ENCODE measurements around the gene CDYL.
A peak's percentile ranks its signal among the peaks of the same experiment; 100 is the strongest.

CDYL gene, protein sequence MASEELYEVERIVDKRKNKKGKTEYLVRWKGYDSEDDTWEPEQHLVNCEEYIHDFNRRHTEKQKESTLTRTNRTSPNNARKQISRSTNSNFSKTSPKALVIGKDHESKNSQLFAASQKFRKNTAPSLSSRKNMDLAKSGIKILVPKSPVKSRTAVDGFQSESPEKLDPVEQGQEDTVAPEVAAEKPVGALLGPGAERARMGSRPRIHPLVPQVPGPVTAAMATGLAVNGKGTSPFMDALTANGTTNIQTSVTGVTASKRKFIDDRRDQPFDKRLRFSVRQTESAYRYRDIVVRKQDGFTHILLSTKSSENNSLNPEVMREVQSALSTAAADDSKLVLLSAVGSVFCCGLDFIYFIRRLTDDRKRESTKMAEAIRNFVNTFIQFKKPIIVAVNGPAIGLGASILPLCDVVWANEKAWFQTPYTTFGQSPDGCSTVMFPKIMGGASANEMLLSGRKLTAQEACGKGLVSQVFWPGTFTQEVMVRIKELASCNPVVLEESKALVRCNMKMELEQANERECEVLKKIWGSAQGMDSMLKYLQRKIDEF

DNA sequence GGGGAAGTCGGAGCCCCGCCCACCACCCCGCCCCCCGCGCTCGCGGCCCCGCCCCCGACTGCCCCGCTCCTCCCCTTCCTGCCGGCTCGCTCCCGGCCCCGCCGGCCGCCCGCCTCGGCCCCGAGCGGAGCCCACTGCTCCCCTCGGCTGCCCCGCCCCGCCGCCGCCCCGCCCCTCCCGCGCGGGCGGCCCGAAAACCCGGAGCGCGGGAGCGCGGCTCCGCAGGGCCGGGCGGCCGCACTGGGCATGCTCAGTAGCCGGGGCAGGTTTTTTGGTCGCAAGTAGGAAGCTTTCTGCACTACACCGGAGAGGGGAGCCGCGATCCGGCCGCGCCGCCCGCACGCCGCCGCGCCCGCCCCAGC, at the start of gene CDYL:
TSS of gene CDYL (plus strand) at position 274 of the 362 bp plus-strand sequence. CDS start 380 bp downstream, outside the sequence.
- DNase-seq = peak; percentile 92

DNA sequence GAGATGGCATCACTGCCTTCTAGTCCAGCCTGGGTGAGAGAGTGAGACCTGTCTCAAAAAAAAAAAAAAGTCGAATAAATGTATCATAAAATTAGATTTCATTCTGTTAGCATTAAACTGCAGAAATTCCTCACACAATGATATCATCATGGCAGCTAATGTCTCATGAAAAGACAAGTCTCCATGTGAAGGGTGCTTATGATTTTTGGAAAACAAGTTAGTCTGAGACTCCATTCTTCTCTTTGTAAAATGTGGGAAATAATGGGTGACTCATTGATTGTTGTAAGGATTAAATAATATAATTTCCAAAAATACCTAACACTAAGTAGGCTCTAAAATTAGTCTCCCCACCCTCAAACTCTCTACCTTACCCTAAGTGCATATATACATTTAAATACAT, 49.6 kb upstream of the CDYL start:
- DNase-seq = no peak

GRCh38 chr6:4727217-4727616, 49.0 kb upstream of the CDYL start:
- no peak for DNase-seq

DNA sequence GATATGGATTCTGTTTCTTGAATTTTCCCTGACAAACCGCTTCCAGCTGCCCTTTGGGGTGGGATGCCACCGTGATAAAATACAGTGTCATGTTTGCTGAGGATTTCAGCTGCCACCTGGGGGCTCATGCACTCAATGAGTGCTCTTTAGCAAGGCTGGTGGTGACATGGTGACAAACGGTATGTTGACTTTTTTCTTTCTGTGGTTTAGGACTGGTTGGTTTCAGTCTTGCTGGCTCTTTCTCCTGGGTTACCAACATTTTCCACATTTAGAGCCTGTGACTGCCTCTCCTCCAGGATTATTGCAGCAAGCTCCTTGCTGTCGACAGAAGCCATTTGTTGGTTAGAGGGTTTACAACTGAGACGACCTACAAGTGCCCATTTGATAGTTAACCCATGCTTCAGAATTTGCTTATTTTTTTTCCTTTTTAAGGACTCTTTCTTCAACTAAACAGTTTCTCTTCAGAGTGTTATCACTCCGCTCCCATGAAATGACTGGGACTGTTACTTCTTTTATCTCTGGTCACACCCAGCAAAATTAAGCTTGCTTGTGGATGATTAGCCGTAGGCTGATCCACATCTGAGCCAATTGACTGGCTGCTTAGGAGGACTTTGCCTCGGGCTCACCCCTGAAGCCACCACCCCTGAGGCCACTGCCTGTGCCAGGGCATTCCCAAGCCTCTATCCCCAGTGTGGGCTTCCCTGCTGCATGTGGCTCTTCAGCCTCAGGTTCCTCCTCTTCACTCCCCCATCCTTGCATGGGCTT, 48.4 kb upstream of the CDYL start:
- no peak for DNase-seq

DNA sequence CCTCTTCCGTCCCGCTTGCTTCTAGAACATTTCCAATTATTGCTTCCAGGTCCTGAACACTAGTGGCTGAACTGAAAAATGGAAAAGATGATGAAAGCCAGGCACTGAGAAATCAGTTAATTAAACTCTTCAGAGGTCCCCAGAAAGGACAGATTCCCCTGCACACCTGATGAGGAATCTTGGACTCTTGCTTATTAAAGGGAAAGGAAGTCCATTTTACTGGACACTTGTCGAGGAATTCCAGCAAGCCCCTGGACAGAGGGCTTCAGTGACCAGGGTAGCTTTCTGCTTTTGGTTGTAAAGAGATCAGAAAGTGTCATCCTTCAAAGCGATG, 47.8 kb upstream of the CDYL start:
- no peak for DNase-seq

- DNase-seq = no peak
Observed at GRCh38 chr6:4728926-4729325, 47.3 kb upstream of the CDYL start.

DNA sequence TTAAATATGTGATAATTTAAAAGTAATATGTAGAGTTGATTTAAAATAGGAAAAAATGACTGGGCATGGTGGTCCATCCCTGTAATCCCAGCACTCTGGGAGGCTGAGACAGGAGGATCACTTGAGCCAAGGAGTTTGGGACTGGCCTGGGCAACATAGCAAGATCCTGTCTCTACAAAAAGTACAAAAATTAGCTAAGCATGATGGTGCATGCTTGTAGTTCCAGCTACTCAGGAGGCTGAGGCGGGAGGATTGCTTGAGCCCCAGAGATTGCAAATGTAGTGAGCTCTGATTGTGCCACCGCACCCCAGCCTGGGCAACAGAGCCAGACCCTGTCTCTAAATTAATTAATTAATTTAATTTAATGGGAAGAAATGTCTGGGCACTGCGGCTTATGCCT, 44.2 kb upstream of the CDYL start:
- no peak for DNase-seq

DNA sequence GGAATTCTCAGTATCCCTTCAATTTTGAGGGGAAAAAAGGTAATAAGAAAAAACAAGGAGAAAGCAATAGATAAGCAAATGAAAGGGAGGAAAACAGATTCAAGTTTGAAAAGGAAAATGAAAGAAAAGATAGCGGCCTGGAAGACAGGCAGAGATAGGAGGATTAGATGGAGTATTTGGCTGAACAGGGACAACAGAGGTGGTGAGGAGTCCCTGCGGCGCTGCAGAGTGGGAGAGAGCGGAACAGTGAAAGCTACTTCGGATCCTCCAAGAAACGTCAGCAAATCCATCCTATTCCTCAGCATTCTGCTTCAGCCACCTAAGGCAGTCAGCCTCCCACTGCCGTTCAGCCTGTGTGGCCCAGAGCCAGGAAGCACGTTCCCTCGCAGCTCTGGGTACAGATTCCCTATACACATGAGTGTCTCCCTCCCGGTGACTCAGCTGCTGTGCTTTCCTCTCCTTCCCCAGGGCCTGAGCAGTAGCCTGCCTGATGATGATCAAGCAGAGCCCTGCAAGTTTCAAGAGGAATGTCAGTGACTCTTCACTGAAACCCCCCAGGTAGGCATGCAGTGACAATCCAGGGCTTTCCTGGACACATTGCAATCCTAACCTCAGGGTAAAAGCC, 43.4 kb upstream of the CDYL start:
- DNase-seq = no peak

DNA sequence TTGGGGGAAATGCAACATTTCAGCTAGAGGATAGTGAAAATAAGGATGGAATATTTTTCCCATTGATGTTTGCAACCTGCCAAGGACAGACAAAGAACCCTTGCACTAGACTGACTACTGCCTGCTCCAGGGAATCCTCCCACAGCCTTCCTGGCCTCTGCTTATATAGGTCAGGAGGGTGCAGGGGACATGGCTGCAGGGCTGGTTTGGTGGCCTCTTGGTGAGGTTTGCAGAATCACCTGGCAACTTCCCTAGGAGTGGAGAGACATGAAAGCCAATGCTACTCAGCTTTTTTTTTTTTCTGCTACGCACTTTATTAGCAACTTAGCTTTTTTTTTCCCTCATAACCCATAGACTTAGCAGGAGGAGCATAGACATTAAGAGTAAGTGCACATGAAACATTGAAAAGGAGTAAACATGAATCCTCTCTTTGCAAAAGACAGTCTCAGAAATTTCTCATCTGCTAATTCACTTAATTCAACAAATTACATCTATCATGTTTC, 39.8 kb upstream of the CDYL start:
- DNase-seq = no peak

GRCh38 chr6:4740032-4740431, 36.2 kb upstream of the CDYL start:
- no peak for DNase-seq

DNA sequence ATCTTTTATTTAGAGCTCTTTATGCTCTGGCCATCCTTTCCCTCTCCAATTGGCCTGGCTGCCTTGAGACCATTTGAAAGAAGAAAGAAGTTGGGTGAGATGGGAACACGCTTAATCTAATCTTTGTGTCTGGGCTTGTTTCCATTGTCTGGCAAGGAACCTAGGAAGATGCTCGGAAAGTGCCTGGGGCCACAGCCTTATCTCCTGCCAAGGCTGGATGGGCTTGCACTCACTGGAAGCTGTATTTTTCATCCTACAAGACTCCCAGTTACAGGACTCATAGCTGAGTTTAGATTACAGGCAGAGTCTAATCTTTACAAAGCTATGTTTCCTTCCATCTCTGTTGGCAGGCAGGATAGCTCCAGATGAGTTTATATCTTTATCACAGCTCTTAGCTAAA, 33.1 kb upstream of the CDYL start:
- DNase-seq = no peak

GRCh38 chr6:4743926-4744325, 32.3 kb upstream of the CDYL start:
- no peak for DNase-seq

DNA sequence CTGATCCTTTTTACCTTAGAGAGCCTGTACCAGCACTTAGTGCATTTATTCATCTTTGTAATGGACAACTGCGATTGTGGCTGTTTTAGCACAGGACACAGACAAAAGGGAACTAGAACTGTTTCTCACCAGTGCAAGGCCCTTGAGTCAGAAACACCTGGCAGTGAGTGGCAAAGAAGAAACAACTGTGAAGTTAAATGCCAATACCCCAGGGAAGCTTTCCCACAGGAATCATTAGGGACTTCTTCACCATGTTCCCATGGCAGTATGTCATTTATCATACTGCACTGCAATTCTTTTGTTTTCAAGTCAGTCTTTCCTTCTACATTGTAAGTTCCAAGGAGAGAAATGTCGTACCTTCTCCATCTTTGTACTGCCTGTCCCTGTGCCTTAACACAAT, 28.6 kb upstream of the CDYL start:
- DNase-seq = no peak

GRCh38 chr6:4751823-4752464, 24.3 kb upstream of the CDYL start:
- DNase-seq = no peak

DNA sequence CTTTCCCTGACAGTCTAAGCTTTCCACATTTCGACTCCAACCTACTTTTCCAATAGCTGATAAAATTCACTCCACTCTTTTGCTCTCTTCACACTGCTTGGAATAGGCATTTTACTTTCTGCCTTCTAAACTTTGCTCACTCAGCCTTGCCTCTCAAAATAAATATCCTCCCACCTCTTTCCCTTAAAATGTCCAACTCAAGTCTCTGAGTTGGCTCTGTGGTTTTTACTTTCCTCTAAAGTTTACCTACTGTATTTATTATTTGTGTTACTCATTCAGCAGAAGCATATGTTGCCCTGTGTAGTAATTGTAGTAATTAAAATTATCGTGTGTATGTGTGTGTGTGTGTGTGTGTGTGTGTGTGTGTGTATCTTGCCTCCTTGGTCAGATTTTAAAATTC, 20.0 kb upstream of the CDYL start:
- no peak for DNase-seq

DNA sequence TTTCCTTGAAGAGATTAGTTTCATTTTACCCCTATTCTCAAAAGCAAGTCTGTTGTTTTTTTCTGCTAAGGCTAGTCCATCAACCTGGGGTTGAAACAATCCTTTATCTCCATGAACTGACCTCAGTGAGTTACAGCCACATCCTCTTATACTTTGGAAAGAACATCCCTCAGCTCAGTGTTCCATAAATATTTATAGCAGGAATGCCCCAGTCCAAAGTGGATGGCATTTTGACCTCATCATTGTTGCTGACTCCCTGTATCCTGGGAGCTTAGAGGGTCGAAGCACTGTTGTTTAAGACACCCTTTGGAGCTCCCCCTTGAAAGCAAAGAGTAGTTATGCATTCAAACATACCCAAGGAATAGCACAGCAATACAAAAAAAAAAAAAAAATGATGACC, 16.2 kb upstream of the CDYL start:
- DNase-seq = no peak

- DNase-seq = no peak
Observed at GRCh38 chr6:4760773-4761172, 15.4 kb upstream of the CDYL start.

DNA sequence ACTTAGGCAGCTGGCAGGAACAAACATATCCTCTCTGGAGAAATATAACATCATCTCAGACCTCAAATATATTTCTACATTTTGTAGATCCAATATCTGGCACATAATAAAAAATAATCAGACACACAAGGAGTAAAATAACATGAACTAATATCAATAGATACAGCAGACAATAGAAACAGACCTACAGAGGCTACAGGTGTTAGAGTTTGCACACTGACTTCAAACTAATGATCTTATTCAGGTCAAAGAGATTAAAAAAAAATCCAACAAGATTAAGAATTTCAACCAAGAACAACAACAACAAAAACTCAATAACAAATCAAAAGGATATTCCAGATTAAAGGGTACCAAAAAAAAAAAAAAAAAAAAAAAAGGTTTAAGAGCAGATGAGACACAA, 13.9 kb upstream of the CDYL start:
- DNase-seq = no peak

DNA sequence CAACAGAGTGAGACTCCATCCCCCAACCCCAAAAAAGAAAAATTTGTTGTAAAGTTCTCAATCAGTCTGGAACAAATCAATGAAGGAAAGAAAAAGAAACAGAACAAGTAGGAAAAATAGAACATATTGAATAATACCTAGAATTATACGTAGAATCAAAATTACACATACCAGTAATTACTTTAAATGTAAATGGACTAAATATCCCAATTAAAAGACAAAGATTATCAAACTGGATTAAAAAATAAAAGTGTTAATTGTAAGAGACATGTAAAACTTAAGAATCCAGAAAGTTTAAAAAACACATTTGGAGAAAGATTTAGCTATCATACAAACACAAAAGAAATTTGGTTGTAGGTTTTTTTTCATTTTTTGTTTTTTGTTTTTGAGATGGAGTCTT, 12.3 kb upstream of the CDYL start:
- DNase-seq = no peak

- no peak for DNase-seq
Observed at GRCh38 chr6:4768815-4769214, 7.4 kb upstream of the CDYL start.

DNA sequence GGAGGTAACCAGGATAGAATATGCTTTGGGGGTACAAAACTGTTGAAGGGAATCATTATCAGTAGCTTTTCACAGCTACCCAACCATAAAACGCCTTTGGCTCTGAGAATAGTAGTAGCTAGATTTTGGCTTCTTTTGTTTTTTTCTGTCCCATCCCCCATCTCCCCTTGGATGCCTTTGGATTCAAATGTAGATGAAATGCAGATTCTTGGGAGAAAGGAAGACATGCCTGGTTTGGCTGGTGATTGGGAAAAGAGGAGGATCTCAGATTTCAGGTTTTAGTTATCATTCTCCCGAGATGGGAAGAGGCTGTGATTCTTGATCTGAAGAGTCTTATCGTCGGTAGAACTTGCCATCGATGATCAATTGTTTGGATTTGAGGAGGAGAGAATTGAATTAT, 3.5 kb upstream of the CDYL start:
- no peak for DNase-seq

DNA sequence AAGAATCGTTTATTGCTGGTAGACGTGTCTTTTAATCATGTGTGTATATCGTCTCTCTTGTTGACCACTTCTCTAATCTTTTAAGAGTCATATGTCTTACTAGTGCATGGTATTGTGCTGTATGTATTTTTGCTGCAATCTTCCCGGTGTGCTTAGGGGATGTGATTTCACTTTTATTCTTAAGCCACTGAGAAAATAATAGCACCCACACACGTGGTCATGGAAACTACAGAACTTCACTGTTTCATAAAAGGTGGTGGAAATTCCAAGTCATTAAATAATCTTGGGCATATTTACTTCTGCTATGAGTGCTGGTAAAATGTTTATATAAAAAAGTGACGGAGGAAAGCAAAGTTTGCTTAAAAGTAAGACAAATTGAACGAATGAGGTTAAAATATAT, 3.0 kb upstream of the CDYL start:
- DNase-seq = no peak

DNA sequence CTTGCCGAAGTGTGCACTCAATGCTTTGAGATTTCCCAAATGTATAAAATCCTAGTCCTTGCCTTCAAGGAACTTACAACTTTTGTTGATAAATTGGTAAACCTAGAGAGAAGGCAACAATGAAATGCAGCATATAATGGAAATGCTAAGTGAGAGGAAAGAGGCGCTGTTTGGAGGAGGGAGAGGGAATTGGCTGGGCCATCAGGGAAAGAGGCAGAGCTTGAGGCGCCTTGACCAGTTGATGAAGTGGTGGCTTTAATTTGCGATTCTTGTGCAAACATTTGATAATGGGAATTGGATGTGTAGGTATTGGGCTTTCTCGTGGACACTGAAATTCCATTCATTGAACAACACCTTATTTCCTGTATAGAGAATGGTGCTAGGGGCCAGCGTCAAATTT, 1.9 kb upstream of the CDYL start:
- DNase-seq = no peak
